ENCODE measurements around the gene PSMD7.

- TF ChIP-seq AFF4 (CRISPR knock-in tag; IDR thresholded peaks at IDR 0.05; ENCODE audit: borderline replicate concordance) = no peak
- TF ChIP-seq, protein P1, sequence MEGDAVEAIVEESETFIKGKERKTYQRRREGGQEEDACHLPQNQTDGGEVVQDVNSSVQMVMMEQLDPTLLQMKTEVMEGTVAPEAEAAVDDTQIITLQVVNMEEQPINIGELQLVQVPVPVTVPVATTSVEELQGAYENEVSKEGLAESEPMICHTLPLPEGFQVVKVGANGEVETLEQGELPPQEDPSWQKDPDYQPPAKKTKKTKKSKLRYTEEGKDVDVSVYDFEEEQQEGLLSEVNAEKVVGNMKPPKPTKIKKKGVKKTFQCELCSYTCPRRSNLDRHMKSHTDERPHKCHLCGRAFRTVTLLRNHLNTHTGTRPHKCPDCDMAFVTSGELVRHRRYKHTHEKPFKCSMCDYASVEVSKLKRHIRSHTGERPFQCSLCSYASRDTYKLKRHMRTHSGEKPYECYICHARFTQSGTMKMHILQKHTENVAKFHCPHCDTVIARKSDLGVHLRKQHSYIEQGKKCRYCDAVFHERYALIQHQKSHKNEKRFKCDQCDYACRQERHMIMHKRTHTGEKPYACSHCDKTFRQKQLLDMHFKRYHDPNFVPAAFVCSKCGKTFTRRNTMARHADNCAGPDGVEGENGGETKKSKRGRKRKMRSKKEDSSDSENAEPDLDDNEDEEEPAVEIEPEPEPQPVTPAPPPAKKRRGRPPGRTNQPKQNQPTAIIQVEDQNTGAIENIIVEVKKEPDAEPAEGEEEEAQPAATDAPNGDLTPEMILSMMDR (IDR thresholded peaks at IDR 0.05) = no peak
- no peak for TF ChIP-seq ZNF281 (CRISPR knock-in tag; IDR thresholded peaks at IDR 0.05)
Observed at GRCh38 chr16:74320707-74321106, 24.1 kb downstream of the PSMD7 start.

Measured in WTC11 (cell line).